EL (cell line): Measurements from ENCODE around the gene SOCS7.
"Not testable (repeated sequence)": the region's sequence is repeated elsewhere in the genome, so short reads cannot be mapped to it uniquely, and the experiment has no call there.

Source experiments
- DNase-seq: peaks from one replicate; pipeline ENCODE4 v3.0.0-alpha.2; 2016

Gene SOCS7

GRCh38 chr17:38421871-38422827, 70.5 kb downstream of the SOCS7 start:
- DNase-seq = no peak

- DNase-seq = no peak
These were observed 72.8 kb downstream of the SOCS7 start for GRCh38 chr17:38424297-38424972.

GRCh38 chr17:38425031-38425430, 73.4 kb downstream of the SOCS7 start:
- no peak for DNase-seq

GRCh38 chr17:38425744-38426143, 74.1 kb downstream of the SOCS7 start:
- peak; percentile 57 for DNase-seq

GRCh38 chr17:38426441-38426840, 74.8 kb downstream of the SOCS7 start:
- no peak for DNase-seq

- DNase-seq = no peak
These were observed 75.7 kb downstream of the SOCS7 start for GRCh38 chr17:38427160-38427949.

GRCh38 chr17:38428112-38428642, 76.5 kb downstream of the SOCS7 start, which contains the start of gene ARHGAP23:
Gene ARHGAP23, plus strand, starts transcription at chr17:38428464. Its CDS starts 22 bp downstream, at chr17:38428486.
- DNase-seq = peak; percentile 88

GRCh38 chr17:38428643-38429371, 77.2 kb downstream of the SOCS7 start:
- peak; percentile 77 for DNase-seq

- DNase-seq = no peak
These were observed 77.9 kb downstream of the SOCS7 start for GRCh38 chr17:38429476-38430100.

GRCh38 chr17:38430316-38430715, 78.7 kb downstream of the SOCS7 start:
- DNase-seq = no peak

- DNase-seq = no peak
These were observed 79.2 kb downstream of the SOCS7 start for GRCh38 chr17:38430822-38431221.

GRCh38 chr17:38431346-38432145, 79.9 kb downstream of the SOCS7 start:
- DNase-seq = no peak

- DNase-seq = no peak
These were observed 82.6 kb downstream of the SOCS7 start for GRCh38 chr17:38434178-38434665.

GRCh38 chr17:38435795-38436194, 84.2 kb downstream of the SOCS7 start:
- no peak for DNase-seq

- DNase-seq = no peak
These were observed 84.7 kb downstream of the SOCS7 start for GRCh38 chr17:38436386-38436785.

- DNase-seq = not testable (repeated sequence)
These were observed 85.7 kb downstream of the SOCS7 start for GRCh38 chr17:38437313-38437712.

- DNase-seq = no peak
These were observed 87.8 kb downstream of the SOCS7 start for GRCh38 chr17:38439436-38439835.

GRCh38 chr17:38440614-38441397, 89.2 kb downstream of the SOCS7 start:
- no peak for DNase-seq

GRCh38 chr17:38441429-38442061, 89.9 kb downstream of the SOCS7 start:
- DNase-seq = no peak
